NCI-H1417 treated with DMSO at 0.1 percent for 48 hours (cell line): ENCODE data around the gene OR4D11.
"Not testable (repeated sequence)": the region's sequence is repeated elsewhere in the genome, so short reads cannot be mapped to it uniquely, and the experiment has no call there.

Experiments
- DNase-seq: peaks from one replicate; lab custom pipeline; 2025; lab: John Stamatoyannopoulos, UW

OR4D11 gene

DNA sequence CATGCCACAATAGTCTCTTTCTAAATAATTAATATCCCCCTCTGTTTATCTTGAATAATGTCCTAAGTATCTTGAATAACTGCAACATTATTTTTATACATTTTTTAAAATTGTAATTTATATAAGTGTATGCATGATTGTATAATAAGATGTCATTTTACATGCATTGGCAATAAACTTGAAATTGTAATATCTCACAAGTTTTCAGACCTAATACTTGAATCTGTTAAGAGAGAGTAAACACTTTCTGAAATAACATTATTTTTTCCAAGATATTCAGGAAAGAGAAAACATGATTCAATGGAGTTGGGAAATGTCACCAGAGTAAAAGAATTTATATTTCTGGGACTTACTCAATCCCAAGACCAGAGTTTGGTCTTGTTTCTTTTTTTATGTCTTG, at the start of gene OR4D11:
Gene OR4D11, plus strand, starts transcription at position 301 of the 400 bp plus-strand sequence. Its CDS starts 0 bp downstream, at position 301.
- DNase-seq: no peak

DNA sequence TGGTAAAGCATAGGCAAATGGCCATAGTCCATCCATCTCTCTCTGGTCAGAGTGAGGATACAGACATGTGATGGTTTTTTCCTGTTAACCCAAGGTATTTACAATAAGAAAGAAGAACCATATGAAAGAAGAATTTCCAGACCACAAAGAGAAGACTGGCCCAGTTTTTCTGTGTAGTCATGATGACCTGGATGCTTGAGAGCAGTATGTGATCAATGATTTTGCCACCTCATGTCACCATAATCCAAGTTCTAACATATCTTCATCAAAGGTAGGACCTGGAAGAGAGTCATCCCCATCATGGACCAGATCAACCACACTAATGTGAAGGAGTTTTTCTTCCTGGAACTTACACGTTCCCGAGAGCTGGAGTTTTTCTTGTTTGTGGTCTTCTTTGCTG, 46.7 kb upstream of the OR4D11 start, which contains the start of gene OR4D6:
Gene OR4D6, plus strand, starts transcription at position 301 of the 400 bp plus-strand sequence. Its CDS starts 0 bp downstream, at position 301.
- no peak for DNase-seq

DNA sequence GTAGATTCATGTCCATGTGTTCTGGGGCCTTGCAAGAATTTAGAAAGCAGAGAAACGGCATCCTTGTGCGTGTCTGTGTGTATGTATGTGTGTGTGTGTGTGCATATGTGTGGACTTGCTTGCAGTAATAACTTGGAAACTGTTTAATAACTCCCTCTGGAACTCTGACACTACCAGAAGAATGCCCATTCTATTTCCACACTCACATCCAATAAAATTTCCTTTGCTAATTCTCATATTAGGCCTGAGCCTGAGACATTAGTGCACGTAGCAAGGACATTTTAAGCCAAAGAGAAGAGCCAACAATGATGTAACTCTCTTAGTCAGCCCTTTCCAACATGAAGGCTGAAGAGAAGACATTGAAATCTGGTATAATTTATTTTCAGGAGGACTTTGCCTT, 43.5 kb upstream of the OR4D11 start:
- DNase-seq: no peak

DNA sequence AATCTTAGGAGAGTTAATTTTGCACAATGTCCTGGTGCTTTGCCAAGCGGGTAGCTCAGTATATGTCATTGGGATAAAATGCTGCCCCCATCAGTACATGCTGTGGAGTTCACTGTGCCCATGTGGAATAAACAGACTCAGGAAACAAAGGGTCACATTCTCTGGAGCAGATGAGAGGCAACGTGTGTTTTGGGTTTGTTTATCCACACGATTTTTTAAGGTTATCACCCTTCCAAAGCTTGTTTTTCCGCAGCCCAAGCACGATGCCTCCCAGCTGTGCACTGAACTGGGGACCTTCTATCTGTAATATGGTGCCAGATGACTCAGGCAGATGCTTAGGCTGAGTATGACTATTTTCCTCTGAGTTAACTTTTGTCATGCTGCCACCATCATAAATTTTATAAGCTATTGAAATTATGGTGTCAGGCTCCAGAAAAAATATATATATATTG, 40.2 kb upstream of the OR4D11 start:
- no peak for DNase-seq

DNA sequence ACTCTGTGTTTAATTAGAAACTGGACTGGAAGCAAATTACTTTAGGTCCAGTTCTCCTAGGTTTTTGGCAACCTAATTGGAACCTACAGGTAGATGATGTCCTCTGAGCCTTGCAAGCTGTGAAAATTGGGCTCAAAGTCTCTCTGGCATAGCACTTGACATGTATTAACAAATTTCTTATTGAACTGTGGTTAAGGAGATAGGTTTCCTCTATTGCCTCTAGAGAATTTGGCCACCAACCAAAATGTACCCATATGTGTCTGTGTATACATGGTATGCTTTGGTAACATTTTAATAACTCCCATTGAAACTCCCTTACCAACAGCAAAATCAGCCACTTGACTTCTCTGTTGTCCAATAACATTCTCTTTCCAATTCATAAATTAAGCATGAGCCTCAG, 30.4 kb upstream of the OR4D11 start, which contains the start of gene OR4D10:
Gene OR4D10, plus strand, starts transcription at position 301 of the 400 bp plus-strand sequence. CDS start 4,115 bp downstream, outside the sequence.
- no peak for DNase-seq

DNA sequence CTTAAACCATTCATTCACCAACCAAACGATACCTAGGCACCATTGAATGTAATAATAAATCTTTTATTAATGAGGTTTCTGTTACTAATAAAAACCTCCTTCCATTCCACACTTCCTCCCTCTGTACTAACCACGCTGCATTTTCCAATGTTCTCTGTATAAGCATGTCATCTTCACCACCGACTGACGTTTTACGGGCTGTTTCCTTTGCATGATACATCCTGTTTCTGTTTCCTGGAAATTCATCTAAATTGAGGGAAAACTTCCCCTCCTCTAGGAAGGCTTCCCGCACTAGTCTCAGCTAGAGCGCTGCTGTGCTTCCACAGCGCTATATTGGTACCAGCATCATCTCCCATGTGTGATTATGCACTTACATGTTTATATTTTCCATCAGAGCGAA, 28.2 kb upstream of the OR4D11 start:
- DNase-seq: no peak

DNA sequence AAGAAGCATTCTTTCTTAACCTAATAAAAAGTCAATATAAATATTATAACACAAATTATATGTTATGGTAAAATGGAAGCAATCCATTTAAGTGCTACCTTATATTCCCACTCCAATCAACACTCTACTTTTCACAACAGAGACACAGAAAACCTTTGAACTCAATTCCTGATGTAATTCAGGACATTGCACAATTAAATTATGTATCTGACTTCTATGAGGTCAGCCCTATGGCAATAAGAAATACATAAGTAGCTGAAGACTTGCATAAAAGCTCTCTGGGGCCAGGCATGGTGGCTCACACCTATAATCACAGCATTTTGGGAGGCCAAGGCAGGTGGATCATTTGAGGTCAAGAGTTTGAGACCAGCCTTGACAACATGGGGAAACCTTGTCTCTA, 23.5 kb upstream of the OR4D11 start:
- no peak for DNase-seq

DNA sequence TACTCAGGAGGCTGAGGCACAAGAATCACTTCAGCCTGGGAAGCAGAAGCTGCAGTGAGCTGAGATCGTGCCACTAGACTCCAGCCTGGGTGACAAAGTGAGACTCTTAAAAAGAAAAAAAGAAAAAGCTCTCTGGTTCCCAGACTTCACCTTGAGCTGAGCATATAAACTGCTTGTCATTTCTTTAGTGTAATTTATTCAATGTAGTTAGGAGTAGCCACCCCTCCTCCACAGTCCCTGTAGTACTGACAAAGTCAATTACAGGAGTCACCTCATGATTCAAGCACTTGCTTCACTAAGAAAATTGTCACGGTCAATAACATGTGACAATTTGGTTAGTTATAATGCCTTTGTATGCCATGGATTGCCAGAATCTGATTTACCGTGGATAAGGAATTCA, 23.0 kb upstream of the OR4D11 start:
- no peak for DNase-seq

DNA sequence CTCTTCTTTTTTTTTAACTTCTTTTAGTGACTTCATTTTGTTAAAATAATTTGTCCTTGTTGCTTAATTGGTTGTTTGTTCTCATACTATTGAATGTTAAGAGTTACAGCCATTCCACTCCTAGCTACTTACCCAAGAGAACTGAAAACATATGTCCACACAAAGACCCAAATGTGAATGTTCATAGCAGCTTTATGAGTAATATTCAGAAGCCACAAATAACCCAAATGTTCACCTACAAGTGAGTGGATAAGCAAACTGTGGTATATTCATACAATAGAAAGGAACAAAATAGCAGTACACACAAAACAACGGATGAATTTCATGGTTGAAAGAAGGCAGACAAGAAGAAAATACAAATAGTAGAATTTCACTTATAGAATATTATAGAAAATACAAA, 1.4 kb upstream of the OR4D11 start:
- no peak for DNase-seq

DNA sequence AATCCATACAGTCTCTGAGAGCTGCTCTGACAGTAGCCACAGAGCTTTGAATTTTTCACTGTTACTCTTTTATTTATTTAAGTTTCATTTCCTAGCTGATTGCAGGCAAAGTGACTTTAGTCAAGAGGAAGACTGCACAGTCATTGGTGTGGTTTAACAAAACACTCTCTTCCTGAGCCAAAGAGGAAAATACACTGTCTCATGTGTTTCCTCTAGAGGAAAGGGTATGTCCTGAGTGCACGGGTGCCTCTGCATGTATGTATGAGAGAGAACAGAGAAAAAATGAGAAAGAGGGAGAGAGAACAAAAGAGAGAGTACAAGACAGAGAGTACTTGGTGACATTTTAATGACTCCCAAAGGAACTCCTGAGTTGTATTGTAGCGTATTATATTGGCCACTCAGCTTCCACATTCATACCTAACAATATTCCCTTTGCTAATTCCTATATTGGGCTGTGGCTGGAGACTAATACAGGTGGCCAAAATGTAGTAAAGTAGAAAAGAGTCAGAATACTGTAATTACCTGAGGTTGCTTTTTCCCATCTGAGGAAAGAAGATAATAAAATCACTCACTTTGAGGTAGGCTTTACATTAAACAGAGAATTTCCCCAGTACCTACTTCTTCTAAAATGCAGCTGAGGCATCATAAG, 7.7 kb downstream of the OR4D11 start, which contains the start of gene OR4D9:
Gene OR4D9, plus strand, starts transcription at position 599 of the 649 bp plus-strand sequence. CDS start 3,374 bp downstream, outside the sequence.
- no peak for DNase-seq

DNA sequence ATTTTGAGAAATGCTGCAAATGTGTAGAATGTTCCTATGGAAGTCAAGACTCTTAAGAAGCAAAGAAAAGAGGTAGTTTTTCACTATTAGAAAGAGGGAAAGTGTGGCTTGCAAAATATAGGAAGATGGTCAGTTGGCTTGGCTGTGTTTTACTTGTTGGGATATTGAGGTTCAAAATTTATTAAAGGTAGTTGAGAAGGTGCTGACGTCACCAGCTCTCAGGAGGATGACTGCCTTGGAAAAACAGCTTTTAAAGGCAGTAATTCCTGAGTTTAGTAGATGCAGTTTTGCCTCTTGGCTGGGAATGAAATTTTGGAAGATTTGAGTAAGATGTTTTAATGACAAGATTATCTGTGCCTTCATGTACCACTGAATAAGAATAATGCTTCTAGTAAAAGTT, 8.3 kb downstream of the OR4D11 start:
- DNase-seq: no peak

DNA sequence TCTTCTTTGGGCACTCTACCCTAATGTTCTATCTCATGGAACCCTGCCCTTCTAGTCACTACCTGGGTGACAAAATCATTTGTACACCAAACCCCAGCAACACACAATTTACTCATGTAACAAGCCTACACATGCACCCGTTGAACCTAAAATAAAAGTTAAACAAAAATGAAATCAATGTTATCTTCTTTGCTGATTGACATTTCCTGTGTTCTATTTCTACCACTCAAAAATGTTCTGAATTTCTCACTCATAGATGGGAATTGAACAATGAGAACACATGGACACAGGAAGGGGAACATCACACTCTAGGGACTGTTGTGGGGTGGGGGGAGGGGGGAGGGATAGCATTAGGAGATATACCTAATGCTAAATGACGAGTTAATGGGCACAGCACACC, 16.8 kb downstream of the OR4D11 start:
- DNase-seq: not testable (repeated sequence)

DNA sequence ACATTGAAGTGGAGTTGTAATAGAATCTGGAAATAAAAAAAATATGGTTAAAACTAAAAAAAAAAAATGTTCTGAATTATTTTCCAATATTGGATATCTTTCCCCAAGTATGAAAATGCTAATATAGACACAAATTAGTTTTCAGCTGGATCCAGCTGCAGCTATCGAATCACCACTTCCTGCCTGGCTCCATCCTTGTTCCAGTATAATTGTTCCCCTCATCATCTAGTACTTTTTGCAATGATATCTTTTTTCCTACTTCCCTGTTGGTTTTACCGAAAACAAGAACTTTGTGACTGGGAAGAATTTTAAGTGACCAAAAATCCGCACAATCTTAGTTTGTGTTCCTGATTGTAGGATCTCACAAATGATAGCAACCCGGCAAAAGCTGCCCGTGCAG, 17.4 kb downstream of the OR4D11 start:
- DNase-seq: no peak

DNA sequence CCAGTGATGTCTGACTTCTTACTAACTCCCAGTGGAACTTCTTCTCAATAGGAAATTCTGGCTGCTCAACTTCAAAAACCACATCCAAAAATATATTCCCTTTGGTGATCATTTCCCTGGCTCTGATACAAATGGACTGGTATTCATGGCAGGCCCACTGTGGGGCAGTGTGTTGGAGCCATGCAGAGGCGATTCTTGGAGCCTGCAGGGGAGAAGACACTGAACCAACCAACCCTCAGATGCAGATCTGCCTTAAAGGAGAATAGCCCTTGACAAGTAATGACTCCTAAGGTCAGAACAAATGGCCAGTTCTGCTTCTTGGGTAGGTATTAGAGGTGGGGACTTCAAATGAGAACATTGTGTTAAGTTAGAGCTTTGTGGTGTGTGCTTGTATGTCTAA, 20.2 kb downstream of the OR4D11 start:
- DNase-seq: no peak

DNA sequence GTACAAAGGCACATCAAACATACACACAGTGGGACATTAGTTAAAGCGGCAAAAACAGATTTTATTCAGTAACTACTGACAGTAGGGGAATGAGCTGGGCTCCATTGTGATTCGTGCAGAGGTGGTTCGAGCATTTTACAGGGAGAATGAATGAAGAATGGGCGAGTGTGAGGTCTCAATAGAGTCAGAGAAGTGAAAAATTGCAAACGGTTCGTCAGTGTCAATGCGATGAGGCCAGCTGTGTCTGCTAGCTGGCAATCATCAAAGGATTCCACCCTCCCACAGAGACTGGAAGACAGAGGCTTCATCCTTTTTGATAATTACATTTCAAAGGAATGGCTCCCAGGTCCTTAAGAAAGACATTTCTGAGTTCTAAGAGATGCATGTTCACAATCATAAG, 25.3 kb downstream of the OR4D11 start:
- no peak for DNase-seq

DNA sequence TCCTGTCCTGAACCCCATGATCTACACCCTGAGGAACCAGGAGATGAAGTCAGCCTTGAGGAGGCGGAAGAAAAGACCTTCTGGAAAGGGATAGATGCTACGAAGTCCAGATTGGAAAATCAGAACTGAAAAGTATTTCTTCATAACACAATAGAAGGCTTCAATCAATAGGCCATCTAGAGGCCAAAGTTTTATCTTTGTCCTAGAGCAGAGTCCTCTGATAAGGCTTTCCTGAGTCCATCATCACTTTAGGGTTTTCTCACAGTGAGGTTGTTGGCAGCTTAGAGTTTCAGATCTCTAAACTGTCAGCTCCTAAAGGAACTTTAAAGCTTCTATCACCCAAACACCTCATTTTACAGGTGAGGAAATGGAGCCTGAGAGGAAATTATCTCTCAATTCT, 29.2 kb downstream of the OR4D11 start:
- DNase-seq: no peak

DNA sequence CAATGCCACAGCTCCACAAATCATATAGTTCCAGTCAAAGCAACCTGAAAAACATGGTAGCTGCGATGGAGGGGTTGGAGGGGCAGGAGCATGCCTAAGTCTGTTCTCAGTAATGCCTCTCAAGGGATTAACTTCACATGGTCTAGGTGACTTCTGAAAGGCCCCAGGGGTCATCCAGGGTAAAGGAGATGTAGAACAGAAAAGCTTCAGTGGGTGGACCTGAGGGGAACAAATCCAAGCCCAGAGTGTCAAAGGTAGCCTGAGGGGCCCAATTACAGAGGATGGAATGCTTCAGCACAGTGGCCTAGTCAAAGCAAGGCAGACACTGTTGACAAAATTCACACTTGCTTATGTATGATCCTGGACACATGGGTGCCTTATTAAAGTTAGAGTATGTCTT, 31.3 kb downstream of the OR4D11 start:
- DNase-seq: no peak

DNA sequence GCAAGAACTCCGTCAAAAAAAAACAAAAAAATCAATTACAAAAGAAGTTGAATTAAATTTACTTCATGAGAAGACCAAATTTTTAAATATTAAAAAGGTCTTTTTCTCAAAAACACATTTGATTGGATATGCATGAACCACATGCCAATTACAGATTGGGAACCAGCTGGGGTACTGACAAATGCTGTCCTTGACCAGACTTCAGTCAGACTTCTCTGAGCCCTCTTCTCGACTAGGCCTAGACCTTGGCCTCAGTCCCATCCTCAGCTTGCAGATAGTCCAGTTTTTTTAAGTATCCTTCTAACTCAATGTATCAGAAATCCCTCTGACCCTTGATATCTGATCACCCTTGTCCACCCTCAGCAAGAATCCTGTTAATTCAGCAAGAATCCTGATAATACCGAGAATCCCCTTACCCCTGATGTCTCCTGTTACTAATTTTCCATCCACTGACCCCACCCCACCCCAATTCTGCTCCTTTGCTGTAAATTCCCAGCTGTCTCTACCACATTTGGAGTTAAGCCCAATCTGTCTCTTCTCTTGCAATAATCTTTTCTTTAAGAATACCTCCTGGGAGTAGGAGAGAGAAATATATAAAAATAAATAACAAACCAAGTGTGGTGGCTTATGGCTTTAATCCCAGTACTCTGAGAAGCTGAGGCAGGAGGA, 38.9 kb downstream of the OR4D11 start:
- no peak for DNase-seq

DNA sequence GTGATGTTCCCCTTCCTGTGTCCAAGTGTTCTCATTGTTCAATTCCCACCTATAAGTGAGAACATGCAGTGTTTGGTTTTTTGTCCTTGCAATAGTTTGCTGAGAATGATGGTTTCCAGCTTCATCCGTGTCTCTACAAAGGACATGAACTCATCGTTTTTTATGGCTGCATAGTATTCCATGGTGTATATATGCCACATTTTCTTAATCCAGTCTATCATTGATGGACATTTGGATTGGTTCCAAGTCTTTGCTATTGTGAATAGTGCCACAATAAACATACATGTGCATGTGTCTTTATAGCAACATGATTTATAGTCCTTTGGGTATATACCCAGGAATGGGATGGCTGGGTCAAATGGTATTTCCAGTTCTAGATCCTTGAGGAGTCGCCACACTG, 40.3 kb downstream of the OR4D11 start:
- not testable (repeated sequence) for DNase-seq

DNA sequence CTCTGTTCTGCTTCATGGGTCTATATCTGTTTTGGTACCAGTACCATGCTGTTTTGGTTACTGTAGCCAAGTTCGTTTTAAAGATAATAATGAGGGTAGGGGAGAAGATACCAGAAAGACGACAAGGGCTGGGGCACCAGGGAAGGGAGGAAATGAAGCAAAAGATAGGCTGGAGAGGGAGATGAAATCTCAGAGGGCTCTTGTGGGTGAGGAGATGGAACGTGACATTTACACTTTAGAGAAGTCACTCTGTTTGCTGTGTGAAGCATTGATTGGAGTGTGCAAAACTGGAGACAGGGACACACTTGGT, 41.4 kb downstream of the OR4D11 start:
- DNase-seq: no peak

DNA sequence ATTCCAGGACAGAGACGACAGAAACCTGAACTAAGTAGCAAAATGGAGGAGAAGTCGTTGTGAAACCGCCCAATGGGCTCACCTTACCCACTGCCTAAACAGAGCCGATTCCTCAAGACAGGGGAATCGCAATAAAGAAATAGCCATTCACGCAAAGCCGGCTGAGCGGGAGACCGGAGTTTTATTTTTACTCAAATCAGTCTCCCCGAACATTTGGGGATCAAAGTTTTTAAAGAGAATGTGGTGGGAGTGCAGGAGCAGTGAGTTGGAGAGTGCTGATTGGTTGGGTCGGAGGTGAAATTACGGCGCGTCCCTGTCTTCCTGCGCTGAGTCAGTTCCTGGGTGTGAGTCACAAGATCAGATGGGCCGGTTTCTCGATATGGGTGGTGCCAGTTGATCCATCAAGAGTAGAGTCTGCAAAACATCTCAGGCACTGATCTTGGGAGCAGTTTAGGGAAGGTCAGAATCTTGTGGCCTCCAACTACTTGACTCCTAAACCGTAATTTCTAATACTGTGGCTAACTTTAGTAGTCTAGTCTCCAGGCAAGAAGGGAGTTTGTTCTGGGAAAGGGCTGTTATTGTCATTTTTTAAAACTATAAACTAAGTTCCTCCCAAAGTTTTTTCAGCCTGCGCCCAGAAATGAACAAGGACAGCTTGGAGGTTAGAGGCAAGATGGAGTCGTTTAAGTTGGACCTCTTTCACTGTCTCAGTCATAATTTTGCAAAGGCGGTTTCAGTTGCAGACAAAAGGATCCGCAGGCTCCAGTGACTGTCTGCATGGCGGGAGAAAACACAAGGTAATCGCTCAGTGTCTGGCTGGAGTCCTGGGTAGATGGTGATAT, 42.0 kb downstream of the OR4D11 start:
- DNase-seq: no peak

DNA sequence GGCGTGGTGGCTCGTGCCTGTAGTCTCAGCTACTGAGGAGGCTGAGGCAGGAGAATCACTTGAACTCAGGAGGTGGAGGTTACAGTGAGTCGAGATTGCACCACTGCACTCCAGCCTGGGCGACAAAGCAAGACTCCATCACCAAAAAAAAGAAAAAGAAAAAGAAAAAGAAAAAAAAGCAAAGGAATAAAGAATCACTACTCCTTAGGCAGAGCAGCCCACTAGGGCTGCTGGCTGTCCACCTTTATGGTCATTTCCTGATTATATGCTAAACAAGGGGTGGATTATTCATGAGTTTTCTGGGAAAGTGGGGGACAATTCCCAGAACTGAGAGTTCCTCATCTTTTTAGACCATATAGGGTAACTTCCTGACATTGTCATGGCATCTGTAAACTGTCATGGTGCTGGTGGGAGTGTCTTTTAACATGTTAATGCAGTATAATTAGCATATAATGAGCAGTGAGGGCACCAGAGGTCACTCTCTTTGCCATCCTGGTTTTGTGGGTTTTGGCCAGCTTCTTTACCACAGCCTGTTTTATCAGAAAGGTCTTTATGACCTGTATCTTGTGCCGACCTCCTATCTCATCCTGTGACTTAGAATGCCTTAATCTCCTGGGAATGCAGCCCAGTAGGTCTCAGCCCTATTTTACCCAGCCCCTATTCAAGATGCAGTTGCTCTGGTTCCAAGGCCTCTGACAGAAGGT, 44.4 kb downstream of the OR4D11 start:
- DNase-seq: not testable (repeated sequence)
